Globus pallidus (tissue), 1 donor: ENCODE data around the gene TPK1.
"Not testable (repeated sequence)": the region's sequence is repeated elsewhere in the genome, so short reads cannot be mapped to it uniquely, and the experiment has no call there.

ENCODE experiments used
- DNase-seq: peaks from one replicate; pipeline ENCODE4 v3.0.0-alpha.2; 2015; ENCODE audit warnings: low spot score

Gene TPK1

GRCh38 chr7:144822223-144822622 is 13.6 kb downstream of the TPK1 start:
- no peak for DNase-seq

DNA sequence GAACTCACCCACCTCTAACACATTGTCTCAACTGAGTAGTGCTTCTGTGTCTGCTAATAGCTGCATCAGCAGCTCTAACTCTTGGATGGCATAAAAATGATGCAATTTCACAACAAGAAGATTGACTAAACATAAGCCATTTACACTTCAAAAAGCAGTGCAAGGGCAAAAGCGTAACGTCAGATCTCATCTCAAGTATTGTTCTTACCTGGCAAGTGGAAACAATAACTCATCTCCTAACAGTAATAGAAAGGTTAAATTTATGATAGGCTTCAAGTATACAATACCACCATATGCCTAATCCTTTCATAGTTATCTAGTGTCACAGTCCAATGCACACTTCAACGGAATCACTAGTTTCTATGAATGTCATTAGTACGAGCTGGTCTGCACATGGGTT is 14.8 kb downstream of the TPK1 start:
- no peak for DNase-seq

DNA sequence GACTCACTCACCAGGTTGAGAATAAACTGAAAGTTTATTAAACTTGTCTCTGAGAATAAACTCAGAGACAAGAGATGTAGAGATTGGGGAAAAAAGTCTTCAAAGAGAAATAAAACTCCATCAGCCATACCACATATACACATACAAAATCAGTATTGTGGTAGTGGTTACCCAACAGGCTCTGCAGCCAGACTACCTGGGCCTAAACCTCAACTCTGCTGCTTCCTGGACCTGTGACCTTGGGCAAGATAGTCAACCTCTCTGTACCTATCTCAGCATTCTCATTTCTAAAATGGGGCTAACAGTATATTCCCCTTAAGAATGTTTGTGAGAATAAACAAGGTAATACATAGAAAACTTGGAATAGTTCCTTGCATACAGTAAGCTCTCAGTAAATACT is 15.3 kb downstream of the TPK1 start:
- no peak for DNase-seq

GRCh38 chr7:144819566-144819965 is 16.3 kb downstream of the TPK1 start:
- DNase-seq = no peak

GRCh38 chr7:144818511-144818910 is 17.3 kb downstream of the TPK1 start:
- DNase-seq = no peak

DNA sequence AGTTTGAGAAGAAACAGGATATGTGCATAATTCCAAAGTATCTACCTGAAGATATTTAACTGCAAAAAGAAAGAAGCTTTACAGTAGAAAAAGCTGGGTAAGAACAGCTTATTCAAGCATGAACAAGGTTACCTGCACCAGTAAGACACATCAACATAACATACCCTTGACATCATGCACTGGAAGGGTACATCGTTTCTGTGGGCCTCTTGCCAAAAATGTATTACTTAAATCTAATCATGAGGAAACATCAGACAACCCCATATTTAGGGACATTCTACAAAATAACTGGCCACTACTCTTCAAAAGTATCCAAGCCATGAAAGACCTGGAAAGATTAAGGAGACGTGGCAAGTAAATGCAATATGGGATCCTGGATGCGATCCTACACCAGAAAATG is 18.9 kb downstream of the TPK1 start:
- DNase-seq = no peak

- DNase-seq = no peak
These were observed 21.6 kb downstream of the TPK1 start for GRCh38 chr7:144814299-144814698.

DNA sequence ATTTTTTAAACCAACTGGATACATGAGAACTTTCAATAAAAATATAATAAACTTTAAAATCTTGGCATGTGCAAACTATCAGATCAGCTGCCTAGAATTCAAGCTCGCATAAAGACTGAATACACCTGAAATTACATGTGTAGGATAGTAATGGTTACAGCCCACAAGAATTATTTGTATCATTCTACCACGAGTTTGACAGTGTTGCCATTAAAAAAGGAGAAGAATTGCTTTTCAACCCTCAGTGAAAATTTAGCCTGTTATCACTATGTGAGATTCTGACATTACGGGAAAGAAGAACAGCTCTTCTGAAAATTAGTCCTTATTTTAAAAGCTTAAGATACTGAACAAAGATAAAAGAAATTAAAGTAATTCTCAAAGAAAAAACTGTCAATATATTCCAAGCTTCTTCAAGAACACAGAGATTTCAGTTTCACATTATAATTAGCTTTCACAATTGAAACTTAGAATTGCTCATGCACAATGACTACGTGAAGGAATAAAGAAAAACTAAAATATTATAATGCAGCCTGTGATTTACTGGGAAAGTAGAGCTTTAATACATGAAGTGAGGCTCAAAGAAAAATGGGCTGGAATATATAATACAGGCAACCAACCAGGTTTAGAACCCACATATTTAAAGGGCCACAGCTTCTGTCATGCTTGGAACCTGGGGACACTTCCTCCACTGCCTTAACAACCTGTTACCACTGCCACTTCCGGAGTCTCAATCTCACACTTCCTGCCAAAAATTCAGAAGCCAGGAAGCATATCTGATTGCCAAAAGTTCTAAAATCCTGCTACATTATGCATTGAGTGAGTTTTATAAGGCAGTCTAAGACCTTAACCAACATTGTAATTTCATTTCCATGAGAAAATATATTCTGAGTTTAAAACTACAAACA is 23.2 kb downstream of the TPK1 start:
- DNase-seq = no peak

GRCh38 chr7:144805627-144806239 is 30.1 kb downstream of the TPK1 start:
- no peak for DNase-seq

GRCh38 chr7:144800678-144801436 is 35.0 kb downstream of the TPK1 start:
- not testable (repeated sequence) for DNase-seq

GRCh38 chr7:144796919-144797318 is 38.9 kb downstream of the TPK1 start:
- DNase-seq = no peak

DNA sequence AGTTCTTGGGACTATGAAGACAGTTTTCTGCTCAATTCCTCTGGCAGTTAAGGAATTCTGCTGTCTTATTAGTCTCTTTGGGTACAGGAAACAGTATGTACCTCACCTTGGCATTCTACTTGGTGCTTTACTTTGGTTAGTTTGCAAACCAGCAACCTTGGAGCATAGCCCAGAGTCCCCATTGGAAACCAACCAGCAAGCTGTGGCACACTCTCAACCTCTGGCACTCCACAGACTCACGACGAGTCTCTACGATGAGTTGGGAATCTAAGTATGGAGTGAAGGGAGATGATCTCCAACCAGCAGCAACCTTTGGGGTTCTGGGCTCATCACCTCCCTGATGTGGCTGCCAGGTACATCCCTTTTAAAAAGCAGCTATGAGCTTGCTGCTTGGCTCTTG is 43.8 kb downstream of the TPK1 start:
- DNase-seq = no peak

- DNase-seq = no peak
These were observed 44.4 kb downstream of the TPK1 start for GRCh38 chr7:144791488-144791887.

DNA sequence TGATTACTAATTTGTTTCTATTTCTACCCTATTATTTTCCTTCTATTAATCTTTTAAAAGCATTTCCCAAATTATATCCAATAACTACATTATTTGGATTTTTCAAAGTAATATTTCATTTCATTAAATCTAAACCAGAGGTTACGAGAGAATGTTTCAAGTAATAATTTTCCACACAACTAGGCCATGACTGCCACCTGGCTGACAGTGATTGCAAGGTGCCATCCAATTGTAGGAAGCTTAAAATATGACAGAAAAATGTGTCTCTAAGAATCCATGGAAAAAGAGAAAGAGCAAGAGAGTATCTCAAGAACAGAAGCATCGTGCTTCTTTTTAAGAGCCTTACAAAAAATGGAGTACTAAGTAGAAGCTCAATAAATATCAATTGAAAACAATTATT is 48.7 kb downstream of the TPK1 start:
- no peak for DNase-seq

DNA sequence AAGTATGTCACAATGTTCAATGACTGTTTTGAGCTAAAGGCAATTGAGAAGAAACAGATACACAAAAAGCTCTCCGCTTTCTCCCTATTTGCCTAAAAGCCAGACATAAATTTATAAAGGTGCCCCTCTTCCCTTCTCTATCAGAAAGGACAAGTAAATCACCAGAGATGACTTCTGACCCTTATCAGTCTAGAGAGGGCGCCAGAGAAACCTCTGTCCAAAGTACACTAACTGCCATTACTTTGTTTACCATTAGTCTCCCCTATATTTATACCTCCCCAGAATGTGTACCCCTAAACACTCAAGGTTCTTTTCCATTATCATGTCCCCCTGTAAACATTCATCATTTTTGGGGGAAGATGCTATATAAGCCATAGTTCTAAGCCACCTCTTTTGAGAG is 49.3 kb downstream of the TPK1 start:
- DNase-seq = no peak

DNA sequence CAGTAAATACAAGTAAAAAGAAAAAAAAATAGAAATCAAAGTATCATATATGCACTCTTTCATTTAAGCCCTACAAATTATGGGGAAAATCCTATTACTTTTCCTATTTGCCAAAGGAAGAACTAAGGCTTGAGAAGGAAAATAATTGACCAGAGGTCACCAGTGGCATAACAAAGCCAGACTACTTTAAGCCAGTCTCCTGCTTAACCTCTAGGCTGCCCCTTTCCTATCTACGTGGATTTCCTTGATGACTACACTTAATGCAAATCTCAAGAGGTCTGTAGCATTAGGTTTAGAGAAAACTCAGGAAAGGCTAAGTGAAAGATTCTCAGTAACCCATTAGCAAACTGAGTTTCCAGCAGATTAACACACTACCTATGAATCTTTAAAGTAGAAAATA is 49.8 kb downstream of the TPK1 start:
- no peak for DNase-seq

DNA sequence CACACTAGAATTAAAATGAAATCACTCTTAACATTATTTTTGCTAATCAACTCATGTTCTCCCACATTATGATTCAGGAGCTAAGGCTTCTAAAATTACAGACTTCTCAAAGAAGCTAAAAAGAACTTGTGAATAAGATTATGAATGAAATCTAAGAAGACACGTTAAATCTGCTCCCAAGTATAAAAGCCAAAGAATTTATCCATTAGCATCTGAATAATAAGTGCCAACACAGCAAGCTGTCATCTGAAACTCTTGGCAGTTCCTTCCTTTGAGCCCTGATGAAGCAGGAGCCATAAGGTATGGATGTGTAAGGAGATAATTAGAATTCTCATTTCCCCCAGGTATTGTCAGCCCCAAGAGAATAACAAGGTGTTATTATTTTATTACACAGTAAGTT is 50.3 kb downstream of the TPK1 start:
- DNase-seq = no peak

GRCh38 chr7:144784943-144785342 is 50.9 kb downstream of the TPK1 start:
- no peak for DNase-seq

- DNase-seq = no peak
These were observed 51.4 kb downstream of the TPK1 start for GRCh38 chr7:144784441-144784840.

DNA sequence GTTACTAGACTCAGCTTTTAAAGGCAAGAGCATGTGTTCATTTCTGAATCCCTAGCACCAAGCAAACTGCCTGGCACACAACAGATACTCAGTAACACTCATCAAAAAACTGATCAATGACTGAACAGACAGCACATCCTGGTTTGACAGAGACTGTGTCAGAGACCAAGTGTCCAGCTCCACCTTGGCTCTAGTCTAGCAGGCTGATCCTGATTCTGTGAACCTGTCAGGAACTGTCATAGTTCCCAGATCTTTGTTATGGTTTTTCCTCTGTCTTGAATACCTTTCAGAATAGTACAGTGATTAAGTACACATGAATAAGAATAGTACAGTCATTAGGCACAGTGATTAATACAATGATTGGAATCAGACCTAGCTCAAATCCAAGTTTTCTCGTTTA is 53.0 kb downstream of the TPK1 start:
- no peak for DNase-seq

- no peak for DNase-seq
These were observed 55.7 kb downstream of the TPK1 start for GRCh38 chr7:144780071-144780608.

DNA sequence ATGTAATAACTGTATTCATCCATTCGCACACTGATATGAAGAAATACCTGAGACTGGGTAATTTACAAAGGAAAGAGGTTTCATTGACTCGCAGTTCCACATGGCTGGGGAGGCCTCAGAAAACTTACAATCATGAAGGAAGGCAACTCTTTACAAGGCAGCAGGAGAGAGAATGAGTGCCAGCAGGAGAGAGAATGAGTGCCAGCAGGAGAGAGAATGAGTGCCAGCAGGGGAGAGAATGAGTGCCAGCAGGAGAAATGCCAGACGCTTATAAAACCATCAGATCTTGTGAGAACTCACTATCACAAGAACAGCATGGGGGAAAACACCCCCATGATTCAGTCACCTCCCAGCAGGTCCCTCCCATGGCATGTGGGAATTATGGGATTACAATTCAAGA is 58.0 kb downstream of the TPK1 start:
- not testable (repeated sequence) for DNase-seq
